Stimulated activated CD4-positive, alpha-beta T cell treated with anti-CD3 and anti-CD28 coated beads, Interleukin-2, amount 100 ng/mL, for 48 hours (primary cell): ENCODE data around the gene ZNHIT3.

Experiments used
- DNase-seq, 2 donors: peaks; one replicate each; pipeline ENCODE4 v3.0.0-alpha.2; 2020

Gene ZNHIT3

DNA sequence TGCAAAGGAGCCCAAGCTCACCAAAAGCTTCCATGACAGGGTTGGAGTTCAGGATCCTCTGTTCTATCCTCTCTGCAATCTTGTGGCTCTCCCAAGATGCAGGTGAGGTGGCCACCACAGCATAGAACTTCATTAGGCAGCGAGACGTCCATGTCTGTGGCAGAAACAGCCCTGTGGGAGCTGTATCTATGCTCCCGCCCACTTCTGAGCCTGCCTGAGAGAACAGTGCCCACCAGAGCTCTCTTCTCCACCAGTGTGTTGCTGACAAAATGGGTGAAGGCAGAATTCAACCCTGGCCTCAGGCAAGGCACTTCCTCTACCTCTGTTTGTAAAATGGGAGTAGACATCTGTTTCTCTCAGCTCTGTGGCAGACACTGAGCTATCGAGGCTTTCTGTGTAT lies 29.4 kb downstream of the ZNHIT3 start:
- no peak for DNase-seq

DNA sequence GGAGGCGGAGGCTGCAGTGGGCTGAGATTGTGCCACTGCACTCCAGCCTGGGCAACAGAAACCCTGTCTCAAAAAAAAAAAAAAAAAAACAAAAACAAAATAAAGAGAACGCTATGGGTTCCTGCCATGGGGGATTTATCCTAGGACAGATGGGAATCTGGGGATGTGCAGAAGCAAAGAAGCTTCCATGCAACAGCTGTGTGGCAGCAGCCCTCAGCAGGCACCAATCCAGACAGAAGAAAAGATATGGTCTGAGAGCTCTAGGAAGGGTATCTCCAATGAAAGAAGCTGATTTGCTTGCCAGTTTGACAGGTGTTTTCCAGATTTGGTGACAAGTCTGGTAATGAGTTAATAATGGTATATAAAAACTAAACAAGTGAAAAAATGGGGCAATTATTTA lies 36.6 kb downstream of the ZNHIT3 start:
- DNase-seq: no peak

DNA sequence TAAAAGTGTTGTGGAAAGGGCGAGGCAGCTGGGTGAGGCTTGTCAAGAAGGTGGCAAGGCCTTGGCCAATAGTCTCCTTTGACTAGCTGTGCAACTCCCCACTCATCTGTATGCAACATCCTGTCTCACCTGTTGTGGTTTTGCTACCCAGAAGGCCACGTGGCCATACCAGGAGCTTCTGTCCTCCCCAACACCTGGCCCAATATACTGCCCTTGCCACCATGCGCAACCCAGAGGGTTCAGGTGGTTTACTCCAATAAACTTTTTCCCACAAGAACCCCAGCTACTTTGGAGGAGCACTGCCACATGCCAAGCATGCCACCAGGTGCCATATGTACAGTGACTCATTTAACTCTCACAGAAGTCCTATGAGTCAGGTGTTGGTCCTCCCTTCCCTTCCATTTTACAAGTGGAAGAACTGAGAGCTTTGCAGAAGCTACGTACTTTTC lies 38.0 kb downstream of the ZNHIT3 start:
- no peak for DNase-seq

DNA sequence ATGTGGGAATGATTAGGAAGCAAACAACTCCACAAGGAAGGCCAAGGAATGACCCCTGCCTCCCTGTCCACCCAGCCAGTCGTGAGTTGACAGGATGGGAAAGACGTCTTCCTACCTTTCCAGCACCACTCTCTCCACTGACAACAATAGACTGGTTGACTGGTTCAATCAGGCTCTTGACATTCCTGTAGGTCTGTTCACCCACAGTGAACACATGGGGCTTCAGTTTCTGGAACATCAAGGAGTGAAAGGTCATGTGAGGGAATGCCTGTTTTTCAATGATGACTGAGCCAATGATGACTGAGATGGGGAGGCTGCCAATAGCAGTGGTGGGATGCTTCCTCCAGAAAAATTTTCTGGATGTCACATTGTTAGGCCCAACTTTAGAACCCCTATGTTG lies 38.6 kb downstream of the ZNHIT3 start:
- DNase-seq: no peak

- no peak for DNase-seq
Measured at GRCh38 chr17:36525888-36526287, 39.4 kb downstream of the ZNHIT3 start.

- no peak for DNase-seq
Measured at GRCh38 chr17:36527621-36528250, 41.3 kb downstream of the ZNHIT3 start.

DNA sequence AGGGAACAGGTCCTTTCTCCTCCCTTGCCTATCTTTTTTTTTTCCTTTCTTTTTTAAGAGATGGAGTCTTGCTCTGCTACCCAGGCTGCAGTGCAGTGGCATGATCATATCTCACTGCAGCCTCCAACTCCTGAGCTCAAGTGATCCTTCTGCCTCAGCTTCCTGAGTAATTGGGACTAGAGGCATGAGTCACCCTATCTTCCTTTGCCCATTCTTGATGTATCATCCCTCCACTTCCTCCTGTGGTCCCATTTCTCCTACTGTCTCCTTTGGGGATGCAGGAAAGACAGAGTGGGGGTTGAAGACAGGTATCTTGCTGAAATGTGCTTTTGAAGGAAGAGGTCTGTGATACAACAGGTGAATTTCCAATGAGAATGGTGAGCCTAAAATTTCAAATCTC lies 42.6 kb downstream of the ZNHIT3 start:
- no peak for DNase-seq

GRCh38 chr17:36532435-36532975 lies 46.0 kb downstream of the ZNHIT3 start:
- no peak for DNase-seq

- peak; percentile 29 to 39 for DNase-seq
Measured at GRCh38 chr17:36533935-36534839, 47.7 kb downstream of the ZNHIT3 start.

- DNase-seq: peak; percentile 83
Measured at GRCh38 chr17:36534840-36535668, 48.6 kb downstream of the ZNHIT3 start, which contains the start of the genes MYO19 and PIGW. TSS of gene MYO19 (minus strand) at chr17:36534868. CDS start at chr17:36532538, 2,330 bp downstream. TSS of gene PIGW (plus strand) at chr17:36534987. CDS start at chr17:36537102, 2,115 bp downstream.

DNA sequence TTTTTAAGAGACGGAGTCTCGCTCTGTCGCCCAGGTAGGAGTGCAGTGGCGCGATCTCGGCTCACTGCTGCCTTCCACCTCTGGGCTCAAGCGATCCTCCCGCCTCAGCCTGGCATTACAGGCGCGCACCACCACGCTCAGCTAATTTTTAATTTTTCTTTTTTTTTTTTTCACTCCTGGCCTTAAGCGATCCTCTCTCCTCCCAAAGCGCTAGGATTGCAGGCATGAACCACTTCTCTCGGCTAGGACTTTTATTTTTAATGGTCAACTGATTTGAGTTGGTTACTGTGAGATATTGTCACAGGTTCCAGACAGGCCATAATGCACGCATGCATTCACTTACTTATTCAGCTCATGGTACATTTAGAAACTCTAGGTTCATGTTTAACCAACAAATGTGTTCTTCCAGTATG lies 49.2 kb downstream of the ZNHIT3 start:
- DNase-seq: no peak

DNA sequence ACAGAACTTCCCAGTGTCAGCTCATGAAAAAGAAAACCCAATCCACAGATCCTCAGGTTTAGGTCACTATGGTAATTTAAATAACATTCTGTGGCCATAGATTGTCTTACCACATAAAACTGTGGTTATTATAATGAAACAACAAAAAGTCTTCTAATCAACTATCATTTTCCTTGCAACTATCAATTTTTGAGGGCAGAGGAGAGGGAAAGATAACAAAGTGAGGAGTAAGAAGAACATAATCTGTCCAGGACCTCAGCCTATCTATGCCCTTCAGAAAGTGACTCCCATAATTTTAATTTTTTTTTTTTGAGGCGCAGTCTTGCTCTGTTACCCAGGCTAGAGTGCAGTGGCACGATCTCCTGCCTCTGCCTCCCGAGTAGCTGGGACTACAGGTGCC lies 54.2 kb downstream of the ZNHIT3 start:
- no peak for DNase-seq

DNA sequence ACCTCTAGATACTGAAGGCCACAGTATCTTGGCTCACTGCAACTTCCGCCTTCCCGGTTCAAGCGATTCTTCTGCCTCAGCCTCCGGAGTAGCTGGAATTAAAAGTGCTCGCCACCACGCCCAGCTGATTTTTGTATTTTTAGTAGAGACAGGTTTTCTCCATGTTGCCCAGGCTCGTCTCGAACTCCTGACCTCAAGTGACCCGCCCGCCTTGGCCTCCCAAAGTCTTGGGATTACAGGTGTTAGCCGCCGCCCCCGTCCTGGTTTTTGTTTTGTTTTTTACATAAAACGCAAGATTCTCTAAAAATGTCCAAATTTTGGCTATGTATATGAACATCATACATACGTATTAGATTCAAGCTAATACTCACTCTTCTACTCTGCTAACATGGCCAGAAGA lies 56.3 kb downstream of the ZNHIT3 start:
- DNase-seq: no peak

GRCh38 chr17:36544044-36544306 lies 57.5 kb downstream of the ZNHIT3 start:
- DNase-seq: no peak

DNA sequence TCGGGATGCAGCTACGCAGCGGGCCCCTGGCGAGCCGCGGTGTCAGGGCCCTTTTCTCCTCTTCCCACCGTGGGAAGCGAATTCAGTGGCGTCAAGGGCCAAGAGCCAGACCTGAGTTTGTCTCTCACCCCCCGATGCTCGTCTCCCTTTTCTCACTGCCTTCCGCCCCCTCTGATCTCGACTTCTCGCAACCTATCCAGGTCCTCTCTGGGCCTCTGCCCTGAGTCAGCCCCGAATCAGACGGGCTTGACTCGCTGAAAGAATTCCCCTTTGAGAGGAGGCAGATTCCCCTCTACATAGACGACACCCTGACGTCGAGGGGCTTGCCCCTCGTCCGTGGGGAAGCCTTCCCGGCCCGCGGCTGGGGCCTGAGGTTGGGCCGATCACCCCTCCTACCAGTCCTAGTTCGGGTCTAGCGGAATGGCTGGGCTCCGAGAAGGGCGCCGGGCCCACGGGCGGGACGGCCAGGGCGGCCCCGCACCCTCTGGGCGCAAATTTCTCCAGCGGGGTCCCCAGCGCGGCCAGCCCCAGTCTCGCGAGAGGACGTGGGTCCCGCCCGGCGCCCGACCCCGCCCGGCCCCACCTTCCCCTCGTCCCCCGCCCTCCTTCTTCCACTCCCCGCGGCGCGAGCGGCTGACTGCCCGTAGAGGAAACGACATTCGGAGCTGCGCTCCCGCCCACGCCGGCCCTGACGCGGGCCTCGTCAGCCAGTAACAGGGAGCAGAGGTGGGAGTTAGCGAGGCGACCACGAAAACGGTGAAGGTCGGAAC lies 58.0 kb downstream of the ZNHIT3 start, which contains the start of gene GGNBP2:
Gene GGNBP2 (plus strand): TSS at position 613 of the 770 bp plus-strand sequence. CDS start 806 bp downstream, outside the sequence.
- DNase-seq: peak; percentile 86 to 88

- no peak for DNase-seq
Measured at GRCh38 chr17:36545077-36545464, 58.6 kb downstream of the ZNHIT3 start.
